HG03066 (cell line): ENCODE data around the gene PNPLA6.
"Not testable (repeated sequence)": the region's sequence is repeated elsewhere in the genome, so short reads cannot be mapped to it uniquely, and the experiment has no call there.

ENCODE experiments used
- ATAC-seq: cut with Tn5 transposase; IDR thresholded peaks from one replicate; pipeline ENCODE4 v1.9.1; 2021; ENCODE audit warnings: low read depth; ENCODE audit not compliant: unreplicated experiment

PNPLA6 gene

GRCh38 chr19:7550987-7551761, 15.7 kb downstream of the PNPLA6 start:
- no peak for ATAC-seq

GRCh38 chr19:7552781-7553180, 17.3 kb downstream of the PNPLA6 start:
- no peak for ATAC-seq

GRCh38 chr19:7554565-7554964, 19.0 kb downstream of the PNPLA6 start:
- ATAC-seq: no peak

- no peak for ATAC-seq
These were observed 19.7 kb downstream of the PNPLA6 start for GRCh38 chr19:7554990-7555864.

DNA sequence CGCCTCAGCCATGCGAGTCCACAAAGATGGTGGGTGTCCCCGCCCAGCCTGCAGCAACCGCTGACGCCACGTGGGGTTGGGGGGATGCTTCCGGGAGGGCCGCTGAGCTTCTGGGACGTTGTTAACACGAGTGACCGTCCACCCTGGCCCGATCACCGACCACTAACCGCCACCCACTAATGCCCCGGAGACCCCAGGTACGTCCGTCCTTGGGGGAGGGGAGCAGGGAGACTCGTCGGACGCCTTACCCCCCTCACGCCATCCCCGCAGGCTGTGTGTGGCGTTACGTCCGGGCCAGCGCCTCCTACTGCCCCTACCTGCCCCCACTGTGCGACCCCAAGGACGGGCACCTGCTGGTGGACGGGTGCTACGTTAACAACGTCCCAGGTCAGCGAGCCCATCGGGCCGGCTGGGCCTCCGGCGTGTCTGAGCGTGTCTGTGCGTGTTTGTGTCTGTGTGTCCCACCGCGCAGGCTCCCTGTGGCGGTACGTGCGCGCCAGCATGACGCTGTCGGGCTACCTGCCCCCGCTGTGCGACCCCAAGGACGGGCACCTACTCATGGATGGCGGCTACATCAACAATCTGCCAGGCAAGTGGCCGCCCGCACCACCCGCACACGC, 21.3 kb downstream of the PNPLA6 start:
- ATAC-seq: no peak

- ATAC-seq: no peak
These were observed 23.1 kb downstream of the PNPLA6 start for GRCh38 chr19:7558667-7559066.

GRCh38 chr19:7559102-7559501, 23.6 kb downstream of the PNPLA6 start:
- no peak for ATAC-seq

DNA sequence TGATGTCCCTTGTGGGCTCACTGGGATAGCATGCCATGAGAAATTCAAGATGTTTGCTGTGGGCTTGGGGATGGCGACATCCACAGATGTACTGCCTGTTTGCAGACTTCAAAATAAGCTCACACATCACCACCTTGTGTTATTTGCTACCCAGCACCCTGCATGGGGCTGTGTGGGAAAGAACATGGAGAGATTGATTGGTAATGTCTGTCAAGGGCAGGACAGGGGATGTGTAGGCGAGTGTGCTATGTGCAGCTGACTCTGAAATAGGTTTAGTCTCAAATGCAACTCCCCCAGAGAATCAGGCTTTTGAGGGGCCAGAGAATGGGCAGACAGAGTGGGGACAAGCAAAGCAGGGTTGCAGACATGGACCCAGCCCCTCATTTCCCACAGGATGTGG, 24.7 kb downstream of the PNPLA6 start:
- no peak for ATAC-seq

DNA sequence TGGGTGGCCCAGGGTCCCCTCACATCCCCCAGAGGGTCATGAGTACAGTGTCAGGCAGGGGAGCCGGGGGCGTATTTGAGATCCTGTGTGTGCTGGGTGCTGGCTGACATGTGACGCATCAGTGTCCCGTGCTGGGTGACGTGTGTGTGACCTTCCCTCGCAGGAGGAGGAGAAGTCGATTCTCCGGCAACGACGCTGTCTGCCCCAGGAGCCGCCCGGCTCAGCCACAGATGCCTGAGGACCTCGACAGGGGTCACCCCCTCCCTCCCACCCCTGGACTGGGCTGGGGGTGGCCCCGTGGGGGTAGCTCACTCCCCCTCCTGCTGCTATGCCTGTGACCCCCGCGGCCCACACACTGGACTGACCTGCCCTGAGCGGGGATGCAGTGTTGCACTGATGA, 25.8 kb downstream of the PNPLA6 start:
- ATAC-seq: no peak

- ATAC-seq: no peak
These were observed 27.3 kb downstream of the PNPLA6 start for GRCh38 chr19:7562646-7563393.

GRCh38 chr19:7564866-7565265, 29.3 kb downstream of the PNPLA6 start:
- ATAC-seq: no peak

DNA sequence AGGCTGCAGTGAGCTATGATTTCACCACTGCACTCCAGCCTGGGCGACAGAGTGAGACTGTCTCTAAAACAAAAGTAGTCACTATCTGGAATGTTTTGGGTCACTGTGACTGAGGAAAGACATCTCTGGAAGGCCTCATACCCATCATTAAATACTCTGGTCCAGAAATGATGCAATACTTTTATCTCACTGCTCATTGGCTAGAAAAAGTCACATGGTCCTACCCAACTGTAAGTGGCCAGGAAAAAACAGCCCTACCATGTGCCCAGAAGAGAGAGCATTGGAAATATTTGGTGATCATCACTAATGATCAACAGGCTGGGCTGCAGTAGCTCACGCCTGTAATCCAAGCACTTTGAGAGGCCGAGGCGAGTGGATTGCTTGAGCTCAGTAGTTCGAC, 29.8 kb downstream of the PNPLA6 start:
- ATAC-seq: no peak

- ATAC-seq: no peak
These were observed 35.2 kb downstream of the PNPLA6 start for GRCh38 chr19:7570761-7571160.

GRCh38 chr19:7575434-7576040, 40.0 kb downstream of the PNPLA6 start:
- no peak for ATAC-seq

DNA sequence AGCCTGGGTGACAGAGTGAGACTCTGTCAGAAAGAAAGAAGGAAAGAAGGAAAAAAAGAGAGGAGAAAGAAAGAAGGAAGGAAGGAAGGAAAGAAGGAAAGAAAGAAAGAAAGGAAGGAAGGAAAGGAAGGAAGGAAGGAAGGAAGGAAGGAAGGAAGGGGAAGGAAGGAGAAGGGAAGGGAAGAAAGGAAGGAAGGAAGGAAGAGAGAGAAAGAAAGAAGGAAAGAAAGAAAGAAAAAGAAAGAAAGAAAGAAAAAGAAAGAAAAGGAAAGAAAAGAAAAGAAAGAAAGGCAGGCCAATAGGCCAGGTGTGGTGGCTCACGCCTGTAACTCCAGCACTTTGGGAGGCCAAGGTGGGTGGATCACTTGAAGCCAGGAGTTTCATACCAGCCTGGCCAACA, 41.9 kb downstream of the PNPLA6 start:
- not testable (repeated sequence) for ATAC-seq

DNA sequence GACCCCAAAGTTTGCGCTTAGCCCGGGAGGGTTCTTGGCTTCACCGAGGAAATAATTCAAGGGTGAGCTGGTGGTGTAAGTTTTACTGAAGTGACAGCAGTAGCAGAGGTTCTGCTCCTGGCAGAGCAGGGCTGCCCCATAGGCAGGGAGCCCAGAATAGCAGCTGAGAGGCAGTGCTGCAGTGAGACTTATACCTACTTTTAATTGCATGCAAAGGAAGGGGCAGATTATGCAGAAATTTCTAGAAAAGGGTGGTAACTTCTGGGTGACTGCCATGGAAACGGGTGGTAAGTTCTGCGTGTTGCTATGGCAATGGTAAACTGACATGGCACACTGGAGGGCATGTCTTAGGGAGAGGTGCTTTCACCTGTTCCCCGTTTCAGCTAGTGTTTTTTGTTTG, 42.6 kb downstream of the PNPLA6 start:
- no peak for ATAC-seq

DNA sequence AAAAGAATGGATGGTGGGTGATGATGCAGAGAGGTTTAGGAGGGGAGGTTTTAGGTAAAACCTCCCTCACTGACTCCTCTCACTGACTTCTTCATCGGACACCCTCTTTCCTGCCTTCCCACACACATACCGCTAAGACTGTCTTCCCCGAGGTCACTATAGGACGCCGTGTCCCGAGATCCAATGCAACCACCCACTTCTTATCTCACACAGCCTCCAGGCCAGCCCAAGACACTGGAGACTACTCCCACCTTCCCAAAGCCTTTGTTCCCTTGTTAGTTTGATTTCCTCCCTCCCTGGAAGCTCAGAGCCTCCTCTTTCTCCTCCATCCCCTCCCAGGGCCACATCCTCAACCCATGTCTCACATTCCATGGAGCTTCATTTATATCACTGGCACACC, 43.7 kb downstream of the PNPLA6 start:
- no peak for ATAC-seq

- no peak for ATAC-seq
These were observed 46.9 kb downstream of the PNPLA6 start for GRCh38 chr19:7582446-7582845.

- no peak for ATAC-seq
These were observed 54.3 kb downstream of the PNPLA6 start for GRCh38 chr19:7589822-7590221.

- ATAC-seq: no peak
These were observed 54.7 kb downstream of the PNPLA6 start for GRCh38 chr19:7590256-7590655.
